OCI-LY1 (cell line): ENCODE results near the gene EMX1.

Experiments
- H2AFZ ChIP-seq: fragments of 200-600 bp; sonication (generic), shearing (Covaris generic); 2 replicates; pipeline ENCODE4 v1.6.0; 2014; ENCODE audit warnings: antibody characterized with exemption, mild to moderate bottlenecking, low read length
- H3F3A ChIP-seq: fragments of 200-600 bp; sonication (generic), shearing (Covaris generic); 2 replicates; pipeline ENCODE4 v1.6.0; 2014; ENCODE audit warnings: mild to moderate bottlenecking, antibody characterized with exemption, low read length, moderate library complexity; ENCODE audit not compliant: insufficient read depth
- H3K27ac ChIP-seq: fragments of 200-600 bp; sonication (generic); 2 replicates; pipeline ENCODE4 v1.5.1; 2014; ENCODE audit warnings: low read length, mixed run types, mild to moderate bottlenecking, low read depth; ENCODE audit not compliant: poor library complexity, severe bottlenecking
- H3K27me3 ChIP-seq: fragments of 200-600 bp; sonication (generic); 2 replicates; pipeline ENCODE4 v1.6.0; 2014; ENCODE audit warnings: antibody characterized with exemption, mild to moderate bottlenecking, low read length, moderate library complexity; ENCODE audit not compliant: insufficient read depth
- H3K36me3 ChIP-seq: fragments of 200-600 bp; sonication (generic); 2 replicates; pipeline ENCODE4 v1.6.1; 2014; ENCODE audit warnings: mild to moderate bottlenecking, antibody characterized with exemption, low read length, moderate library complexity, mixed read lengths; ENCODE audit not compliant: insufficient read depth
- H3K4me1 ChIP-seq: fragments of 200-600 bp; sonication (generic); 2 replicates; pipeline ENCODE4 v1.5.1; 2014; ENCODE audit warnings: mild to moderate bottlenecking, low read length, moderate library complexity; ENCODE audit not compliant: insufficient read depth, severe bottlenecking
- H3K4me2 ChIP-seq: fragments of 200-600 bp; sonication (generic), shearing (Covaris generic); 2 replicates; pipeline ENCODE4 v1.6.1; 2014; ENCODE audit warnings: low read length
- H3K4me3 ChIP-seq: fragments of 200-600 bp; sonication (generic); 2 replicates; pipeline ENCODE4 v1.5.1; 2014; ENCODE audit warnings: low read length, low read depth, mild to moderate bottlenecking, mixed read lengths; ENCODE audit not compliant: poor library complexity, severe bottlenecking
- H3K79me2 ChIP-seq: fragments of 200-600 bp; shearing (Covaris generic); 2 replicates; pipeline ENCODE4 v1.6.1; 2016; ENCODE audit warnings: mixed run types, low read length, mixed read lengths; ENCODE audit not compliant: insufficient read depth
- H3K9ac ChIP-seq: fragments of 200-600 bp; sonication (generic), shearing (Covaris generic); 2 replicates; pipeline ENCODE4 v1.6.1; 2014; ENCODE audit warnings: mild to moderate bottlenecking, low read length, mixed read lengths
- H3K9me2 ChIP-seq: fragments of 200-600 bp; sonication (generic), shearing (Covaris generic); 2 replicates; pipeline ENCODE4 v1.6.1; 2014; ENCODE audit warnings: low read depth, mild to moderate bottlenecking, low read length, mixed read lengths
- H3K9me3 ChIP-seq: fragments of 200-600 bp; shearing (Covaris generic); 2 replicates; pipeline ENCODE4 v1.6.1; 2014; ENCODE audit warnings: low read length, mixed read lengths
- H4K20me1 ChIP-seq: fragments of 200-600 bp; sonication (generic), shearing (Covaris generic); 2 replicates; pipeline ENCODE4 v1.6.0; 2016; ENCODE audit warnings: mild to moderate bottlenecking, low read length; ENCODE audit not compliant: insufficient read depth
- EZH2 ChIP-seq: fragments of 200-600 bp; sonication (generic), shearing (Covaris generic); IDR thresholded peaks from 2 replicates; pipeline ENCODE4 v1.8.0; 2017; ENCODE audit warnings: borderline replicate concordance, mixed run types, mild to moderate bottlenecking, antibody characterized with exemption, low read length, moderate library complexity, mixed read lengths
- TF ChIP-seq, protein P1 (sequence below): fragments of 200-600 bp; sonication (generic), shearing (Covaris generic); IDR thresholded peaks from 2 replicates; pipeline ENCODE4 v1.5.1; 2017; ENCODE audit warnings: mild to moderate bottlenecking, antibody characterized with exemption, low read length, moderate library complexity, mixed read lengths

EMX1 gene

DNA sequence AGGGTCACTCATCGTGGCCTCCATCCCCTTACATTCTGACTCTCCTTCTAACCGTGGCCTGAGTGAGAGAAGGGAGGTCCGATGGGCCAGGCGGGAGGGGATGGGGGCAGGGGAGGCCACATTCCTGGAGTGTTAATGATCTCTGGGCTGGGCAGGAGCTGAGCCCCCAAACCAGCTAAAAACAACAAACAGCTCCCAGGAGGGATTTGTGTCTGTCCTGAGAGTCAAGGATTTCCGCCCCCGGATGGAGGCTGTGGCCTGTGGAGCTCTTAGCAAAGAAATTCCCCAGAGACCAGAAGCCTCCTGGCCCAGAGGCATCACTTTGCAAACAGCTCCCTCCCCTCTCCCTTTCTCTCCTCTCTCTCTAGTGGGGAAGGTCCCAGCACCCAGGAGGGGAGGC, 23.5 kb downstream of the EMX1 start:
- Histone ChIP-seq H3K27ac (no peak overlapping the region), H3K9me3 (no peaks in the 10 kb centered on the region), H3K4me2 (no peak overlapping the region), H3K79me2 (no peaks in the 10 kb centered on the region), H3K4me3 (no peak overlapping the region), H3F3A (no peaks in the 10 kb centered on the region), H3K9ac (no peak overlapping the region), H3K9me2 (no peaks in the 10 kb centered on the region), H3K27me3 (no peaks in the 10 kb centered on the region; the same call in 1 of the 2 replicates), H2AFZ (no peak overlapping the region), H4K20me1 (no peaks in the 10 kb centered on the region), H3K36me3 (no peaks in the 10 kb centered on the region), H3K4me1 (no peaks in the 10 kb centered on the region)
- TF ChIP-seq, protein P1, sequence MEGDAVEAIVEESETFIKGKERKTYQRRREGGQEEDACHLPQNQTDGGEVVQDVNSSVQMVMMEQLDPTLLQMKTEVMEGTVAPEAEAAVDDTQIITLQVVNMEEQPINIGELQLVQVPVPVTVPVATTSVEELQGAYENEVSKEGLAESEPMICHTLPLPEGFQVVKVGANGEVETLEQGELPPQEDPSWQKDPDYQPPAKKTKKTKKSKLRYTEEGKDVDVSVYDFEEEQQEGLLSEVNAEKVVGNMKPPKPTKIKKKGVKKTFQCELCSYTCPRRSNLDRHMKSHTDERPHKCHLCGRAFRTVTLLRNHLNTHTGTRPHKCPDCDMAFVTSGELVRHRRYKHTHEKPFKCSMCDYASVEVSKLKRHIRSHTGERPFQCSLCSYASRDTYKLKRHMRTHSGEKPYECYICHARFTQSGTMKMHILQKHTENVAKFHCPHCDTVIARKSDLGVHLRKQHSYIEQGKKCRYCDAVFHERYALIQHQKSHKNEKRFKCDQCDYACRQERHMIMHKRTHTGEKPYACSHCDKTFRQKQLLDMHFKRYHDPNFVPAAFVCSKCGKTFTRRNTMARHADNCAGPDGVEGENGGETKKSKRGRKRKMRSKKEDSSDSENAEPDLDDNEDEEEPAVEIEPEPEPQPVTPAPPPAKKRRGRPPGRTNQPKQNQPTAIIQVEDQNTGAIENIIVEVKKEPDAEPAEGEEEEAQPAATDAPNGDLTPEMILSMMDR, result no peak
- no peak for TF ChIP-seq EZH2

DNA sequence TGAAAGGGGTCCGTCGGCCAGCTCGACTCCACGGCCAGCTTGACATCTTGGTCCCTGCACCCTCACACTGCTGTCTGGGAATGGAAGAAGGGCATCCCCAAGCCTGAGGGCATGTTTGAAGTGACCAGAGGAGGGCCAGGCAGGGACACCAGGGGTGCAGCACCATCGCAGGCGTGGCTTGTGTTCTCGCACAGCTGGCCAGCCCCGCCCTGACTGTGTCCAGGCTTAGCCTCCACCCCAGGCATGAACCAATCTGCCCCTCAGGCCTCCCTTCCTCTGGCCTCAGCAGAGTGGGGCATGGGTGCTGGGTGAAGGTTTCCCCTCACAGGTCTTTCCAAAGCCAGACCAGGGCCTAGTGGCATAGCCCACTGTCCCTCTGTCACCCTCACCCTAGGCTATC, 25.0 kb downstream of the EMX1 start:
- no peaks in the 10 kb centered on the region for H3K4me1 ChIP-seq
- H3K27me3 ChIP-seq, result no peaks in the 10 kb centered on the region; the same call in 1 of the 2 replicates
- H3K9ac ChIP-seq, result no peak overlapping the region
- no peak overlapping the region for H3K4me3 ChIP-seq
- H3K9me3 ChIP-seq, result no peaks in the 10 kb centered on the region
- no peak overlapping the region for H3K27ac ChIP-seq
- H2AFZ ChIP-seq, result no peak overlapping the region
- no peaks in the 10 kb centered on the region for H3F3A ChIP-seq
- H3K36me3 ChIP-seq, result no peaks in the 10 kb centered on the region
- H4K20me1 ChIP-seq, result no peaks in the 10 kb centered on the region
- TF ChIP-seq EZH2, result no peak
- TF ChIP-seq, protein P1, result no peak
- H3K9me2 ChIP-seq, result no peaks in the 10 kb centered on the region
- no peak overlapping the region for H3K4me2 ChIP-seq
- no peaks in the 10 kb centered on the region for H3K79me2 ChIP-seq

DNA sequence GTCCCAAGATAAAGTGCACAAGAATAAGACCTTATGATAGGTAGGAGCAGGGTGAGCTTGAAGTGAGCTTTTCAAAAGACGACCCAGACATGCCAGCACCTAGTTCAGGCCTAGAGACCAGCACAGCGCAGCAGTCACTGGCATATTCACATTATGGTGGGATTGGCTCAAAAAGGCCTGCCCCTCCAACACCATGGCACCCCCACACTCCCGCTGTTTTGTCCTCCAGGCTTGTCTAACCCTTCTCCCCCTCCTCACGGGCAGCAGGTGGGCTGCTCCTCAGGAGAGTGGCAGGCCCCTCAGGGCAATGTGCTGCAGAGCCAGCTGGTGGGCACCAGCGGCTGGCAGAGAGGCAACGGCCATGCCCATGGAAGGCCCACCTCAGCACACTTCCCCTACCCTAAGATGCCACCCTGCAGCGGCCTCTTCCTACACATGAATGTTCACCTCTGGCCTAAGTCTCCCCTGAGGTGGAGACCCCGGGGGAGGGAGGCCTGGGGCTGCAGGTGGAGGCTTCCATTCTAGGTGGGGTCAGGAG, 25.6 kb downstream of the EMX1 start:
- no peaks in the 10 kb centered on the region for H4K20me1 ChIP-seq
- no peaks in the 10 kb centered on the region; the same call in 1 of the 2 replicates for H3K27me3 ChIP-seq
- H3K36me3 ChIP-seq, result no peaks in the 10 kb centered on the region
- H3K27ac ChIP-seq, result no peak overlapping the region
- no peaks in the 10 kb centered on the region for H3K9me3 ChIP-seq
- H3K9me2 ChIP-seq, result no peaks in the 10 kb centered on the region
- no peaks in the 10 kb centered on the region for H3K4me1 ChIP-seq
- no peaks in the 10 kb centered on the region for H3F3A ChIP-seq
- H3K79me2 ChIP-seq, result no peaks in the 10 kb centered on the region
- H2AFZ ChIP-seq, result no peak overlapping the region
- no peak overlapping the region for H3K9ac ChIP-seq
- no peak overlapping the region for H3K4me3 ChIP-seq
- TF ChIP-seq, protein P1, result no peak
- no peak overlapping the region for H3K4me2 ChIP-seq
